BJ (cell line): ENCODE measurements around the gene PLA2R1. TPM values are rescaled to one million over a fixed set of nuclear protein-coding genes. Genes with fewer than 3 reads are reported as not detected.

Experiments used
- CTCF ChIA-PET: fragments of 350-600 bp; formaldehyde crosslinking; extraction: SDS; loops from one replicate; lab custom pipeline; 2021; ENCODE audit warnings: antibody characterized with exemption, inconsistent platforms; lab: Yijun Ruan, JAX
- POLR2A ChIA-PET: fragments of 300-600 bp; sonication (Branson Sonifier 250); formaldehyde crosslinking; extraction: SDS; loops from one replicate; lab custom pipeline; 2021; ENCODE audit warnings: antibody characterized with exemption; lab: Charles Lee
- DNase-seq: peaks from one replicate; pipeline ENCODE4 v3.0.0-alpha.2; 2011; ENCODE audit warnings: low read depth
- H3K27me3 ChIP-seq: 2 replicates; pipeline ENCODE4 v1.6.0; 2011; ENCODE audit warnings: low read length; ENCODE audit not compliant: control insufficient read depth, insufficient read depth
- H3K36me3 ChIP-seq: 2 replicates; pipeline ENCODE4 v1.5.1; 2011; ENCODE audit warnings: low read length; ENCODE audit not compliant: control insufficient read depth, insufficient read depth
- H3K4me3 ChIP-seq: 2 replicates; pipeline ENCODE4 v1.5.1; 2011; ENCODE audit warnings: low read depth, mild to moderate bottlenecking, control low read depth, low read length
- polyA plus RNA-seq: library from polyadenylated mRNA; depleted of rRNA; stranded (reverse); fragments of >200 nt; gene quantifications from 2 replicates; pipeline ENCODE4 v1.2.3, GENCODE V29; 2011
- TF ChIP-seq, protein P1 (sequence below): IDR thresholded peaks from 2 replicates; pipeline ENCODE4 v1.5.1; 2011; ENCODE audit warnings: low read depth, mild to moderate bottlenecking, control low read depth, inconsistent platforms, low read length, moderate library complexity; ENCODE audit not compliant: insufficient read depth

PLA2R1 gene
- polyA plus RNA-seq, 1 experiment: 9.5 TPM

DNA sequence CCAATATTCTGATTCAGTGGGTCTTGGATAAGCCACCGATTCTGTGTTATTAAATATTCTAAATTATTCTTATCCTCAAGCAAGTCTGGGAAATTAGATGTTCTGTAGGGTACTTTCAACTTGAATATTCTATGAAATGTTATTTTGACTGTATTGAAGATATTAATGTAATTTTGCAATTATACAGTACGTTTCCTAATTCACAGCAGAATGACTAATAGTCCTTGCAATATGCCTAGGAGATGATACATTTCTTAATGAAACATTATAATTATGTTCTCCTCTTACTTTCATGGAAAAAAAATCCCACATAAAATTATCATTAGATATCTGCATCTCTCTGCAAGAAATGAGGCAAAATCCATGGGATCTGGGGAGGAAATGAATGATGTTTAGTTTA, 46.2 kb upstream of the PLA2R1 start:
- Histone ChIP-seq H3K27me3 (no peaks in the 10 kb centered on the region), H3K4me3 (no peak overlapping the region), H3K36me3 (no peaks in the 10 kb centered on the region)
- ChIA-PET CTCF (interaction anchor here (1.7 to 4.5 kb wide), 4 partner anchors 161 to 955 kb away, joined by 4 to 43 read pairs (median 16); no protein-coding TSS in a partner anchor), POLR2A (no interaction called here)
- TF ChIP-seq, protein P1, sequence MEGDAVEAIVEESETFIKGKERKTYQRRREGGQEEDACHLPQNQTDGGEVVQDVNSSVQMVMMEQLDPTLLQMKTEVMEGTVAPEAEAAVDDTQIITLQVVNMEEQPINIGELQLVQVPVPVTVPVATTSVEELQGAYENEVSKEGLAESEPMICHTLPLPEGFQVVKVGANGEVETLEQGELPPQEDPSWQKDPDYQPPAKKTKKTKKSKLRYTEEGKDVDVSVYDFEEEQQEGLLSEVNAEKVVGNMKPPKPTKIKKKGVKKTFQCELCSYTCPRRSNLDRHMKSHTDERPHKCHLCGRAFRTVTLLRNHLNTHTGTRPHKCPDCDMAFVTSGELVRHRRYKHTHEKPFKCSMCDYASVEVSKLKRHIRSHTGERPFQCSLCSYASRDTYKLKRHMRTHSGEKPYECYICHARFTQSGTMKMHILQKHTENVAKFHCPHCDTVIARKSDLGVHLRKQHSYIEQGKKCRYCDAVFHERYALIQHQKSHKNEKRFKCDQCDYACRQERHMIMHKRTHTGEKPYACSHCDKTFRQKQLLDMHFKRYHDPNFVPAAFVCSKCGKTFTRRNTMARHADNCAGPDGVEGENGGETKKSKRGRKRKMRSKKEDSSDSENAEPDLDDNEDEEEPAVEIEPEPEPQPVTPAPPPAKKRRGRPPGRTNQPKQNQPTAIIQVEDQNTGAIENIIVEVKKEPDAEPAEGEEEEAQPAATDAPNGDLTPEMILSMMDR: no peak
- no peak for DNase-seq

DNA sequence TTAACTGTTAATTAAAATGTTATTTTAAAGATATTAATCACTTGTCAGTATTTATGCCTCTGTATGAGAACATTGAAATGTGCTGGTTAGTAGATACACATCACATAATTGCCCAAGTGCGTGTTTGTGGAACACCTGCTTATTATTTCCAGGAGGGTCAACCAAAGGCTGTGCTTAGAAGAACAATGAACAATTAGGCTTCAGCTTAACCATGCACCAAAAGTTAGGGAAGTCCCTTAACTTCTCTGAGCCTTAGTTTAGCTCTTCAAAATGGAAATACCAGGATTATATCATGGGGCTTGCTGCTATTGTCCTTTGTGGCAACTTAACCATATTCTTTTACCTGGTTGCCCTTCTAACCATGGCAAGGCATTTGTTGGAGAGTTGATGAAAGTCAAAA, 43.0 kb upstream of the PLA2R1 start:
- H3K4me3 ChIP-seq: no peak overlapping the region
- CTCF ChIA-PET: interaction anchor here (1.2 to 1.7 kb wide), 2 partner anchors 165 to 188 kb away, joined by 3 to 6 read pairs; no protein-coding TSS in a partner anchor
- DNase-seq: no peak
- TF ChIP-seq, protein P1: no peak
- H3K27me3 ChIP-seq: no peaks in the 10 kb centered on the region
- POLR2A ChIA-PET: no interaction called here
- no peaks in the 10 kb centered on the region for H3K36me3 ChIP-seq

DNA sequence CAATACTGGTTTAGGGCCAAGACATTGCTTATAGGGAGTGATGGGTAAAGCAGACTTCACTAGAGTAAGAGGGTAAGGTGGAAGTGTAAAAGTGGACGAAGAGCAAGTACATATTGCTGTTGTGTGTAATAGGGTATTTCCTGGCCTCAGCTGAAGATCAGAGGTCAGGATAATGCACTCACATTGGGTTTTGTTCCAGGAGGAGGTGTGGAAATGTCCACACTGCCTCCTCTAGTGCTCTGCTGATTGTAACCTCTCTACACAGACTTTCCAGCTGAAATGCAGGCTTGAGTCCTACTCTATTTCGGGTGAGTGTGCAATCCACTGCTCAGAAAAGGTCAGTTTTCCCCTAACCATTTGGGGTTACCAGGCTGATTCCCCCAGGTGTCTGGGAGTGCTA, 41.7 kb upstream of the PLA2R1 start:
- DNase-seq: no peak
- no peaks in the 10 kb centered on the region for H3K36me3 ChIP-seq
- TF ChIP-seq, protein P1: no peak
- ChIA-PET POLR2A (interaction anchor here (0.5 kb wide), 1 partner anchor 554 kb away, joined by 3 read pairs; no protein-coding TSS in a partner anchor), CTCF (interaction anchor here (1.0 kb wide), 1 partner anchor 185 kb away, joined by 3 read pairs; no protein-coding TSS in a partner anchor)
- H3K27me3 ChIP-seq: no peaks in the 10 kb centered on the region
- H3K4me3 ChIP-seq: no peak overlapping the region

DNA sequence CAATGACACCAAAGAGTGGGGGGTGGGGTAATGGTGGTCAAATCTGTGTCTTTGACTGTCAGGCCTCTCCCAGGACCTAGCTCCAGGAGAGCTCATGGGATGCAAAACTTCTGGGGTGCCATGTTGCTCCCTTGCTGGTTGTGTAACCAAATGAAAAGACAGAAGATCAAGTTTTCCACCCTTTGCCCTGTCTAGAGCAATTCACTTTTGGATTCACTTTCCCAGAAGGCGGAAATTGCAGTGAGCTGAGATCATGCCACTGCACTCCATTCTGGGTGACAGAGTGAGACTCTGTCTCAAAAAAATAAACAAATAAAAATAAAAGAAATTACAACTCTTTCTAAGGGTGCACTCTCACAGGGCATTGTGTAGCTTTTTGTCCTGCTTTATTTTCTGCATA, 34.9 kb upstream of the PLA2R1 start:
- Histone ChIP-seq H3K36me3 (no peaks in the 10 kb centered on the region), H3K27me3 (no peaks in the 10 kb centered on the region), H3K4me3 (no peak overlapping the region)
- no peak for DNase-seq
- ChIA-PET CTCF (interaction anchor here (0.7 to 2.9 kb wide), 2 partner anchors 13 to 337 kb away, joined by 4 to 12 read pairs; no protein-coding TSS in a partner anchor), POLR2A (no interaction called here)
- TF ChIP-seq, protein P1: no peak

DNA sequence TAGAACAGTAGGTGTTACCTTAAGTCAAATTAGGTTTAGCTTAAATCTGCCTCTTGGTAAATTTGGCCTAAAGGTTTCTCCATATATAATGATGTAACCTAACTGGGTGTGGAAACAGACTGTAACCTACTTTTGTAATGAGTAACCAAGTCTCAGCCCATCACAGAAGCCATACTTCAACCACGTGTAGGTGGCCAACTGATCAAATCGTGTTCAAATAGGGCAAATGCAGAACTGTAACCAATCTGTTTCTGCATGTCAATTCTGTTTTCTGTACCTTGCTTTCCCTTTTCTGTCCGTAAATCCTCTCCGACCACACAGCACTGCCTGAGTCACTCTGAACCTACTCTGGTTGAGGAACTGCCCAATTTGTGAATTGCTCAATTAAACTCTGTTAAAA, 34.0 kb upstream of the PLA2R1 start:
- no peak for DNase-seq
- ChIA-PET POLR2A (no interaction called here), CTCF (interaction anchor here (2.9 kb wide), 1 partner anchor 14 kb away, joined by 12 read pairs; no protein-coding TSS in a partner anchor)
- H3K36me3 ChIP-seq: no peaks in the 10 kb centered on the region
- no peaks in the 10 kb centered on the region for H3K27me3 ChIP-seq
- TF ChIP-seq, protein P1: no peak
- no peak overlapping the region for H3K4me3 ChIP-seq
